Neutrophil (primary cell): Measurements from ENCODE around the gene CFAP161.

Source experiments
- H3K27ac ChIP-seq: fragments of 200-600 bp; sonication (generic); 2 replicates; pipeline ENCODE4 v1.5.1; 2016; ENCODE audit warnings: mild to moderate bottlenecking, moderate library complexity
- H3K27me3 ChIP-seq: fragments of 200-600 bp; sonication (generic); 2 replicates; pipeline ENCODE4 v1.6.0; 2016; ENCODE audit warnings: mild to moderate bottlenecking
- H3K36me3 ChIP-seq: fragments of 200-600 bp; sonication (generic); 2 replicates; pipeline ENCODE4 v1.5.1; 2017
- H3K4me1 ChIP-seq, 2 experiments: fragments of 200-600 bp in 1 of 2; sonication (generic) in 1 of 2; 1 replicate in 1 of 2; 2 replicates in 1 of 2; pipeline versions ENCODE4 v1.5.1 to v1.6.1; 2013 to 2016; ENCODE audit warnings: low read depth in 1 of 2, low read length in 1 of 2, mild to moderate bottlenecking in 1 of 2, moderate library complexity in 1 of 2; ENCODE audit not compliant: control insufficient read depth in 1 of 2, insufficient read depth in 1 of 2
- H3K4me3 ChIP-seq, 2 experiments: fragments of 200-600 bp in 1 of 2; sonication (generic) in 1 of 2; 1 replicate in 1 of 2; 2 replicates in 1 of 2; pipeline ENCODE4 v1.5.1; 2013 to 2016; ENCODE audit warnings: low read depth in 1 of 2, low read length in 1 of 2, mild to moderate bottlenecking in 1 of 2, moderate library complexity in 1 of 2
- H3K9me3 ChIP-seq: fragments of 200-600 bp; sonication (generic); 2 replicates; pipeline ENCODE4 v1.5.1; 2016
- TF ChIP-seq, protein P1 (sequence below): fragments of 200-600 bp; sonication (generic); IDR thresholded peaks from 2 replicates; pipeline ENCODE4 v1.5.1; 2016; ENCODE audit warnings: antibody characterized with exemption

CFAP161 gene

DNA sequence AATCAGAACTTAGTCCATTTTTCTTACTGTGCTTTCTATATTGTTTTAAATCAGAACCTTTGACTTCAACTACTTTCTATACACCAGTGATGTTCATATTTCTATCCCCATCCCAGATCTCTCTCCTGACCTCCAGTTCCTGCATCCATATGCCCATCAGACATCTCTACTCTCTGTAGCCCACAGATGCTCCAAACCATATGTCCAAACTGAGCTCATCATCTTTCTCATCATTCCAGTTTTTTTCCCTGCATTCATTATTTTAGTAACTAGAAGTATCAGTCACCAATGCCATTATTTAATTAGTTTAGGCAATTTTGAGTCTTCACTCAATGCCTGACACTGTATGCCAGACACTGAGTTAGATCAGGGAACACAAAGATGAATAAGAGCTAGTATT lies 37.2 kb downstream of the CFAP161 start:
- H3K4me3 ChIP-seq: no peak overlapping the region
- no peaks in the 10 kb centered on the region for H3K36me3 ChIP-seq
- TF ChIP-seq, protein P1, sequence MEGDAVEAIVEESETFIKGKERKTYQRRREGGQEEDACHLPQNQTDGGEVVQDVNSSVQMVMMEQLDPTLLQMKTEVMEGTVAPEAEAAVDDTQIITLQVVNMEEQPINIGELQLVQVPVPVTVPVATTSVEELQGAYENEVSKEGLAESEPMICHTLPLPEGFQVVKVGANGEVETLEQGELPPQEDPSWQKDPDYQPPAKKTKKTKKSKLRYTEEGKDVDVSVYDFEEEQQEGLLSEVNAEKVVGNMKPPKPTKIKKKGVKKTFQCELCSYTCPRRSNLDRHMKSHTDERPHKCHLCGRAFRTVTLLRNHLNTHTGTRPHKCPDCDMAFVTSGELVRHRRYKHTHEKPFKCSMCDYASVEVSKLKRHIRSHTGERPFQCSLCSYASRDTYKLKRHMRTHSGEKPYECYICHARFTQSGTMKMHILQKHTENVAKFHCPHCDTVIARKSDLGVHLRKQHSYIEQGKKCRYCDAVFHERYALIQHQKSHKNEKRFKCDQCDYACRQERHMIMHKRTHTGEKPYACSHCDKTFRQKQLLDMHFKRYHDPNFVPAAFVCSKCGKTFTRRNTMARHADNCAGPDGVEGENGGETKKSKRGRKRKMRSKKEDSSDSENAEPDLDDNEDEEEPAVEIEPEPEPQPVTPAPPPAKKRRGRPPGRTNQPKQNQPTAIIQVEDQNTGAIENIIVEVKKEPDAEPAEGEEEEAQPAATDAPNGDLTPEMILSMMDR: no peak
- no peaks in the 10 kb centered on the region for H3K4me1 ChIP-seq
- H3K9me3 ChIP-seq: no peaks in the 10 kb centered on the region
- H3K27ac ChIP-seq: no peak overlapping the region
- H3K27me3 ChIP-seq: peaks cover 30% of the 10 kb centered on the region

DNA sequence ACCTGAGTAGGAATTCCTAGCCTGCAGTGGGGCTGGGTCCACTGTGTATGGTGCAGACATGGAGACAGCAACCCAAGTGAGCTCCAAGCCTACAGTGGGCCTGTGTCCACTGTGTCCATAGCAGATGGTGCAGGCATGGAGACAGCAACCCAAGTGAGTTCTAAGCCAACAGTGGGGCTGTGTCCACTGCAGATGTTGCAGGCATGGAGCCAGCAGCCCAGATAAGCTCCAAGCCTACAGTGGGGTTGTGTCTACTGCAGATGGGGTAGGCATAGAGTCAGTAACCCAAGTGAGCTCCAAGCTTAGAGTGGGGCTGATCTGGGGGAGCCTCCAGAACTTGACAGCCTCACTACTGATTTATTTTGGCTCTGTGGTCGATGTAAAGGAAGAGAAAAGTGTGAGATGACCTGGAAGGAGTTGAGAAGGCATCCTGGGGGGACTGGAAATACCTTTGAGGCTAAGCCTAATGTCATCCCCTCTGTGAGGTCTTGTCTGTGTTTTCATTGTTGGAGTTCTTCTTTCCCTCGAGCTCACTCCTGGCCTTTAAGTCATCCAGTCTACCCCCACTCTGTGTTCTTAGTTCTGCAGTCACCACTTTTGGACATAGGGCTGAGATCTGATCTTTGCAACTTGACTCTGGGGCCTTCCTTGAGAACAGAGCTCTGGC lies 40.2 kb downstream of the CFAP161 start:
- TF ChIP-seq, protein P1: no peak
- Histone ChIP-seq H3K4me1 (no peaks in the 10 kb centered on the region), H3K4me3 (no peak overlapping the region), H3K36me3 (no peaks in the 10 kb centered on the region), H3K9me3 (no peaks in the 10 kb centered on the region), H3K27ac (no peak overlapping the region), H3K27me3 (peaks cover 25% of the 10 kb centered on the region)

DNA sequence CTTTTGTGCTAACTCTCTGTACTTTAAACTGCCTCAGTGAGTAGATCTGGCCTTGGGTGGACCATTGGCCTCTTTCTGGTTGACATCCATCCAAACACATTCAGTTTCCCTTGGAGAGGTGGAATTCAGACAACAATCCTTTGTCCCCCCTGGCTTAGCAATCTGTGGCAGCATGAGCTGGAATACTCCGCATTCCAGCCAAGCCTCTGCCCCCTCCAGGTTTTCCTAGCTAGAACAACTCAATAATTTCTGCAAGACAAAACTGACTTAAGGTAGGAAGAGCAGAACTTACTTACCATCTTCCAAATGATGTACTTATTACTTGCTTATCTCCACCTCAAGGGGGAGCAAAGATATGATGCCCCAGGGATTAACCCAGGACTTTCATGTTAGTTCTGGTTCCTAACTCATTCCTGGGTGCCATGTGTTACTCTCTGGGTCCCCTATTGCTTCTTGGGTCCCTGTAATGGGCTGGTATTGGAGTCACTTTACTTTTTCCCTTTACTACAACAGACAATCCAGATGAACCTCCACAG lies 40.8 kb downstream of the CFAP161 start:
- no peak overlapping the region for H3K4me3 ChIP-seq
- H3K36me3 ChIP-seq: no peaks in the 10 kb centered on the region
- H3K4me1 ChIP-seq: no peaks in the 10 kb centered on the region
- H3K27ac ChIP-seq: no peak overlapping the region
- TF ChIP-seq, protein P1: no peak
- H3K9me3 ChIP-seq: no peaks in the 10 kb centered on the region
- peaks cover 25% of the 10 kb centered on the region for H3K27me3 ChIP-seq

DNA sequence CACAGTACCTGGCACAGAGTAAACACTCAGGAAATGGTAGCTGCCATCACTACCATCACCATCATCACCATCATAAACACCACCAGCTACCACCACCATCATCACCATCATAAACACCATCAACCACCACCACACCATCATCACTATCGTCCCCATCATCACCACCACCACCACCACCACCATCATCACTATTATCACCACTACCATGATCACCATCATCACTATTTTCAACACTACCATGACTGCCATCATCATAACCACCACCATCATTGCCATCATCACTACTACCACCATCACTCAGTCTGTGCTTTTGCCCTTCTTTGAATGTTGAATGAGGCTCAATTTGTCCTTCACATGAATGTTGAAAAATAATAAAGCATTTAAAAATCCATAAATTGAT lies 41.4 kb downstream of the CFAP161 start:
- Histone ChIP-seq H3K36me3 (no peaks in the 10 kb centered on the region), H3K4me3 (no peak overlapping the region), H3K27ac (no peak overlapping the region), H3K27me3 (peaks cover 20% of the 10 kb centered on the region), H3K9me3 (no peaks in the 10 kb centered on the region), H3K4me1 (no peaks in the 10 kb centered on the region)
- TF ChIP-seq, protein P1: no peak

DNA sequence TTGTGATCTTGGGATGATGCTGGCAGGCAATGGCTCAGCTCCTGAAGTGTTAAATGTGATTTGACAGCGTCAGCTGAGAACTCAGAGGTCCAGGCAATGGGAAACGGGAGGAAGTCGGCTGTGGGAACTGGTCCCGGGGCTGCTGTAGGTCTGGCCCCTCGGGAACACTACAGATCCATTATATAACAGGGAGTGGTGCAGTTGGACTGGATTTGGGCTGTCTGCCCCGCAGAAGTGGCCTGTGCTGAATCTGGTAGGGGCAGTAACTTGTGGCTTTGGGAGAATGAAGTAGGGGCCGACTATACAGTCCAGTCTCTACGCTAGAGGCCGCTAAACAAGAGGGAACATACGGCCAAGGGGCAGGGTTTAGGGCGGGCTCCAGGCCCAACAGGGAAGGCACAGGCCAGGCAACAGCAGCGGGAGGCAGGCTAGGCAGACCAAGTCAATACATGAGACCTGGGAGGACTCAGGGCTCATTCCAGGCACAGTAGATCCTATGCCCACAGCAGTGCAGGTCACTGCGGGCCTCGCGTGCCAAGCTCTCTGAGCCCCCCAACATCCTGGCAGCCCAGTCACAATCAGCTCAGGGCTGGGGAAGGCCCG lies 42.3 kb downstream of the CFAP161 start:
- Histone ChIP-seq H3K36me3 (no peaks in the 10 kb centered on the region), H3K9me3 (no peaks in the 10 kb centered on the region), H3K27ac (no peak overlapping the region), H3K4me1 (no peaks in the 10 kb centered on the region), H3K27me3 (peaks cover 17% of the 10 kb centered on the region), H3K4me3 (no peak overlapping the region)
- TF ChIP-seq, protein P1: no peak
